HG03565 (cell line): ENCODE measurements around the gene OR7C1.
"Not testable (repeated sequence)": the region's sequence is repeated elsewhere in the genome, so short reads cannot be mapped to it uniquely, and the experiment has no call there.

Experiments used
- ATAC-seq: cut with Tn5 transposase; IDR thresholded peaks from one replicate; pipeline ENCODE4 v1.9.1; 2021; ENCODE audit warnings: mild to moderate bottlenecking, moderate library complexity; ENCODE audit not compliant: unreplicated experiment

Gene OR7C1

GRCh38 chr19:14835011-14835410 lies at the start of gene OR7C1, which contains the start of gene OR7A5:
TSS of gene OR7C1 (minus strand) at chr19:14835185. CDS start at chr19:14800136, 35,049 bp downstream.
TSS of gene OR7A5 (minus strand) at chr19:14835185. CDS start at chr19:14828241, 6,944 bp downstream.
- ATAC-seq, result no peak

- ATAC-seq, result no peak
These were observed 36.7 kb upstream of the OR7C1 start for GRCh38 chr19:14871619-14872230.

- ATAC-seq, result no peak
These were observed 33.5 kb upstream of the OR7C1 start for GRCh38 chr19:14868497-14868896.

- ATAC-seq, result no peak
These were observed 13.8 kb upstream of the OR7C1 start, which contains the start of gene OR7A10 for GRCh38 chr19:14848822-14849221. TSS of gene OR7A10 (minus strand) at chr19:14848922. CDS start at chr19:14841877, 7,045 bp downstream.

GRCh38 chr19:14843578-14843977 lies 8.6 kb upstream of the OR7C1 start:
- no peak for ATAC-seq

- no peak for ATAC-seq
These were observed 8.2 kb upstream of the OR7C1 start for GRCh38 chr19:14843169-14843568.

- no peak for ATAC-seq
These were observed 5.2 kb upstream of the OR7C1 start for GRCh38 chr19:14840206-14840605.

GRCh38 chr19:14837391-14837790 lies 2.4 kb upstream of the OR7C1 start:
- ATAC-seq, result no peak

GRCh38 chr19:14830702-14831101 lies 4.3 kb downstream of the OR7C1 start:
- ATAC-seq, result no peak

- no peak for ATAC-seq
These were observed 9.0 kb downstream of the OR7C1 start for GRCh38 chr19:14826006-14826405.

GRCh38 chr19:14821937-14822336 lies 13.0 kb downstream of the OR7C1 start:
- ATAC-seq, result no peak

- ATAC-seq, result no peak
These were observed 16.4 kb downstream of the OR7C1 start for GRCh38 chr19:14818588-14818987.

GRCh38 chr19:14817052-14817451 lies 17.9 kb downstream of the OR7C1 start:
- ATAC-seq, result no peak

GRCh38 chr19:14814982-14815652 lies 19.9 kb downstream of the OR7C1 start:
- ATAC-seq, result no peak

- ATAC-seq, result no peak
These were observed 25.5 kb downstream of the OR7C1 start for GRCh38 chr19:14809272-14810057.

GRCh38 chr19:14804765-14805164 lies 30.2 kb downstream of the OR7C1 start:
- ATAC-seq, result no peak

GRCh38 chr19:14798760-14799159 lies 36.2 kb downstream of the OR7C1 start:
- no peak for ATAC-seq

GRCh38 chr19:14796021-14796420 lies 39.0 kb downstream of the OR7C1 start:
- no peak for ATAC-seq

GRCh38 chr19:14795078-14795721 lies 39.8 kb downstream of the OR7C1 start:
- no peak for ATAC-seq

- ATAC-seq, result not testable (repeated sequence)
These were observed 42.7 kb downstream of the OR7C1 start for GRCh38 chr19:14792250-14792649.

- ATAC-seq, result no peak
These were observed 48.5 kb downstream of the OR7C1 start for GRCh38 chr19:14786421-14786851.
